Fibroblast of gingiva (primary cell): Measurements from ENCODE around the gene CD209.

Source experiments
- DNase-seq: peaks from one replicate; pipeline ENCODE4 v3.0.0-alpha.2; 2011; ENCODE audit warnings: low read depth

Gene CD209

DNA sequence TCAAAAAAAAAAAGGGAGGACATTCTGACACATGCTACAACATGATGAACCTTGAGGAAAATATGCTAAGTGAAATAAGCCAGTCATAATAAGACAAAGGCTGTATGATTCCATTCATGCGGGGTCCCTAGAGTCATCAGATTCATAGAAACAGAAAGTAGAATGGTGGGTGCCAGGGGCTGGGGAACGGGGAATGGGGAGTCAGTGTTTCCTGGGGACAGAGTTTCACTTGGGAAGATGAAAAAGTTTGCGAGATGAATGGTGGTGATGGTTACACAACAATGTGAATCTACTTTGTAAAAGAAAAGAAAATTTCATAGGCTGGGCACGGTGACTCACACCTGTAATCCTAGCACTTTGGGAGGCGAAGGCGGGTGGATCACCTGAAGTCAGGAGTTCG, 9.3 kb downstream of the CD209 start:
- no peak for DNase-seq

DNA sequence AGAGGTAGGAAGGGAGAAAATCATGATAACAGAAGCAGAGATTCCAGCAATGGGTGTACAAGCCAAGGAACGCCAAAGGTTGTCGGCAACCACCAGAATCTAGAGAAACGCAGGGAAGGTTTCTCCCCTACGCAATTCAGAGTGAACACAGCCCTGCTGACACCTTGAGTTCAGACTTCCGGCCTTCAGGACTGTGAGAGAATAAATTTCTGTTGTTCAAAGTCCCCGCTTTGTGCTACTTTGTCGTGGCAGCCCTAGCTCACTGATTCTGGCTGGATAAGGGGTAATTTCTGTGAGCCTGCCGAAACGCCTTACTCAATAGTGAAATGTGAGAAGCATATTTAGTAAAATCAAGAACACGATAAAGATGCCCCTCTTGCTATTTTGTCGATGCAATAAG, 10.1 kb downstream of the CD209 start:
- DNase-seq, result no peak

DNA sequence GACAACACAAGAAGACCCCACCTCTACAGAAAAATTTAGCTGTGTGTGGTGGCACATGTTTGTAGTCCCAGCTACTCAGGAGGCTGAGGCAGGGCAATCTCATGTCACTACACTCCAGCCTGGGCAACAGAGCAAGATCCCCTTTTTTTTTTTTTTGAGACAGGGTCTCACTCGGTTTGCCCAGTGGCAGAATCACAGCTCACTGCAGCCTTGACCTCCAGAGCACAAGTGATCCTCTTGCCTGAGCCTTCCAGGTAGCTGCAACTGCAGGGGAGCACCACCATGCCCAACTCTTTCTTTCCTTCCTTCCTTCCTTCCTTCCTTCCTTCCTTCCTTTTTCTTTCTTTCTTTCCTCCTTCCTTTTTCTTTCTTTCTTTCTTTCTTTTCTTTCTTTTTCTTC, 11.2 kb downstream of the CD209 start:
- DNase-seq, result no peak

DNA sequence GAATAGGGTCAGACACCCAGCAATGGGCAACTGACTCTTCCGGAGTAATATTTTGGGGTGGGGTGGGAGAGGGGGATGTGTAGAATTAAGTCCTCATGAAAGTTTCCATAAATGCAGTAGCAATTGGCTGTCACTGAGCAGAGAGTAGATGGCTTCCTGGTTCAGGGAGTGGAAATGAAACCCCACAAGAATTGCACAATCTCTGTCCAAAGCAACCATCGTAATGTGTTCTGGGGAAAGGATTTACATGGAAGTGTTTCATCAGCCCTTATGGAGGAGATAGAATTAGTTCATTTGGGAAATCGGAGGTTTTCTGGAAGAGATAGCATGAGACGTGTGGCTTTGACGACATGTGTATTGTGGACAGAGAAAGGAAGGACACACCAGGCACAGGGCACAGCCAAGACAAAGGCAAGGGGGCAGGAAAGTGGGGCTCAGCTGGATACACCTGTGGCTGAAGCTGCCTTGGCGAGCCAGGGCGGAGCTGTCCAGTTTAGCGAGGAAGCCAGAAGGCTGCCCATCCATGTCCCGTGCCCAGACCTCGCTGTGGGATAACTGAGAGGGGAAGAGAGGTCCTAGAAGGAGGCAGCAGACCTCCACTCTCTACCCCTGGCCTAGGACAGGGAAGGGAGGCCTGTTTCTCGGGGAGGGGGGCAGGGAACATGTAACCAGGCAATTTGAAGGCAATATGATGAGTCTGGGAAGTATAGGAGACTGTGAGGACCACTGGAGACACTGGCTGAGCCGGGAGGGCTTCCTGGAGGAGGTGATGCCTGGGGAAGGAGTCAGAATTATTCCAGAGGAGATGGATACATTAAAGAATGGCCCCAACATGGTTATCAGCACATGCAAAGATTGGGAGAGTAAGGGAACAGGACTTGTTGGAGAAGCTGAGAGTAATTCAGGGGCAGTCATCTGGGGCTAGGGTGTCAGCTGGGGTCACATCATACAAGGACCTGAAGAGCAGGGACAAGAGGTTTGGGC, 12.8 kb downstream of the CD209 start:
- peak; percentile 26 for DNase-seq

DNA sequence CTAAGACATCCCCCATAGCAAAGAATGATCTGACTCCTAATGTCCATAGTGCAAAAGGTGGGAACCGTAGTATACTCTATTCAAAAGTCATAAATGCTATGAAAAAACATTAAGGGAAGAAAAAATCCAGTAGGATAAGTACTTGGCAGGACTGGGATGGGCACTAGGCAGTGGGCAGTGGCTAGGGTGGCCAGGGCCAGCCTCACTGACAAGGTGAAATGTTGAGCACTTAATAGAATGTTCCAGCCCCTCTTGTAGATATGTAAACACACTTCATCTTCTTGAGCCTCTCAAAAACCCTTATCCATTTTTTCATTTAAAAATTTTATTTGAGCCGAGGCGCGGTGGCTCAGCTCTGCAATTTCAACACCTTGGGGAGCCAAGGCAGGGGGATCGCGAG, 14.0 kb downstream of the CD209 start:
- no peak for DNase-seq

DNA sequence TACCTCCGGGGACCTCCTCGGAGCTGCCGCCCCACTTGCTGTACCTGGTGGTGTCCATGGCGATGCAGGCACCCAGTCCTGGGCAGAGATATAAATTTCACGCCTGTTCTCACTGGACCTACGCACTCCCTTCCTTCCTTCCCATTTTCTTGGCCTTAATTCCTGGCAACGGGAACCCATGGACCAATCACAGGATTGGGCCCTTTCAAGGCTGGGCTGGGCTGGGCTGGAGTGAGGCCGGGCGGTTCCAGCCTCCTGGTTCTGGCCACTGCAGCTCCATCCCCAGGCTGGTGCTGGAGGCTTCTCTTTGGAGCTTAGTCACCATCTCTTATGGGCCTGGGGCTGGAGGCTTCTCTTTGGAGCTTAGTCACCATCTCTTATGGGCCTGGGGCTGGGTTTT, 15.3 kb downstream of the CD209 start, which contains the start of gene CLEC4G:
Gene CLEC4G, minus strand, starts transcription at position 66 of the 400 bp plus-strand sequence. Its CDS starts 8 bp downstream, at position 58.
- no peak for DNase-seq

DNA sequence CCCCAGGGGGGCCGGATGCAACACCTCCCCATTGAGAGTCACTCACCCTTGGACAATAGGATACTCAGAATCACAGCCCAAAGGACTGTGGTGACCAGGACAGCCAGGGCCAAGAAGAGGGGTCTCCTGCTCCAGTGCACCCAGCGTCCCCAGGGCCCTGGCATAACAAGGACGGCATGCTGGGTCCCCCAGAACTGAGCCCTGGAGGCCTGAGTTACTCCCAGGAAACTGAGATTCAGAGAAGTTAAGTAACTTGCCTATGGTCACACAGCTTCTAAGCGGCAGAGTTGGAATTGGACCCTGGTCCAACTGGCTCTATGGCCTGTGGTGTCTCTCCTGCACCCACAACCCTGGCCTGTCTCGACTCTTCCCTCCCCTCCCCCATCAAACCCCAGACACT, 15.7 kb downstream of the CD209 start:
- no peak for DNase-seq

DNA sequence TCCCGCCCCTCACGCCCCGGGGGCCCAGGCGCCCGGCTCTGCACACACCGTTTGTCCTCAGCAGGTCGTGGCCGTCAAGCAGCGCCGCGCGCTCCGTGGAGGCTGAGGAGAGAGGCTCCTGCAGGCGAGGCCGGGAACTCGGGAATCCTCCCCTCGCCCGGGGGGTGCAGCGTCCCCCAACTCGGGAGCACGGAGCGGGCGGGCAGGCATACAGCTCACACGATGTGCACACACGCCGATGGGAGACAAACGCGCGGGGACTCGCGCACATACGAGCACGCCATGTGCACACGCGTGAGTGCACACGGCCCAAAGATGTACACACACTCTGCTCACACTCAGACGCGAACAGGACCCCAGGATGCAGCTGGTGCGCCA, 16.1 kb downstream of the CD209 start:
- DNase-seq, result no peak

DNA sequence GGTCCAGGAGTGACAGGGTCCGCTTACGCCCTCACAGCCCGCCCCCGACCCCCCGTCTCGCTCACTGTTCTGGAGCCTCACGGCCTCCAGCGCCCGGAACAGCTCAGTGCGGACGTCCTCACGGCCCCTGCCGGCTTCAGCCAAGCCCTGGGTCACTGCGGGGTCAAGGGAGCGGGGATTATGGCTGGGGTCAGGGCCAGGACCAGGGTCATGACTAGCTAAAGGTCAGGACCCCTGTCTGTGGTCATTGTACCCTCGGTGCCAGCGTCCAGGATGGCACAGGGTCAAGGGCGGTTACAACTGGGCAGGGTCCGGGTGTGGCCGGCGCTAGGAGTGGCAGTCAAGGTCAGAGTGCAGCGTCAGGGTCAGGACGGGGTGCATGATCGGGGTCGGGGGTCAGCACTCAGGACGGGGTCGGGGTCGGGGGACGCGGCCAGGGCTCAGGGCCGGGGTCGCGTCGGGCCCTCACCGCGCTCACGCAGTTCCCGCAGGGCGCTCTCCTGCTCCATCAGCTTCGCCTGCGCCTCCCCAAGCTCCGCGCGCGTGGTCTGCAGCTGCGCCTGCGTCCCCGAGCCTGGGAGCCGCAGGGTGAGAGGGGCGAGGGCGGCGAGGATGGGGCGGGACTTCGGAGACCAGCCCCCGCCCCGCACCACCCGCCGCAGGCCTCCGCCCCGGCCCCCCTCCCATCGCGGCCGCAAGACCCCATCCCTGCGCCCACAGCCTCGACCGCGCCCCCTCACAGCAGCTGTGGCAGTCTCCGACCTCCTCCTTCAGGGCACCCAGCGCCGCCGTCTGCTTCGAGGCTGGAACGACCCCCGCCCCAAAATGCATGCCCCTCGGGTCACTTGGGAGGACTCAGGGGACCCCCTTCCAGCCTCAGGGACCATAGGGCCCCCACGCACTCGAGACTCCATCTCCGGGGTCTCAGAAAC, 16.8 kb downstream of the CD209 start:
- no peak for DNase-seq

DNA sequence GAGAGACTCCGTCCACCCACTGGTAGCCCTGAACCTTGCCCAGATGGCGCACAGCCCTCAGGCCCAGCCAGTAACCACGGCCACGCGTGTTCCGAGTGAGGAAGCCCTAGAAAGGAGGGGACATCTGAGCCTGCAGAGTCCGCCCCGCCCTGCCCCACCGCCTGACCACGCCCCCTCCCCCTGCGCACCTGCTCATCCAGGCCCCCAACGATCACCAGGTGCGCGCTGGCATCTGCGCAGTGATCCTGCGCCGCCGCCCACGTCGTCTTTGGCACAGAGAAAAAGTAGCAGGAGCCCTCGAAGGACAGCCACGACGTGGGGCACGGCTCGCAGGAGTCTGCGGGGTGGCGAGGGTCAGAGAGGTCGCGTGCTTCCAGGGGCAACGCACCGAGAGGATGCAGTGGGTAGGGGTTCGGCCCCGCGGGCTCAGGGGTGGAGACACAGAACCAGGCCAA, 17.5 kb downstream of the CD209 start:
- DNase-seq, result no peak

DNA sequence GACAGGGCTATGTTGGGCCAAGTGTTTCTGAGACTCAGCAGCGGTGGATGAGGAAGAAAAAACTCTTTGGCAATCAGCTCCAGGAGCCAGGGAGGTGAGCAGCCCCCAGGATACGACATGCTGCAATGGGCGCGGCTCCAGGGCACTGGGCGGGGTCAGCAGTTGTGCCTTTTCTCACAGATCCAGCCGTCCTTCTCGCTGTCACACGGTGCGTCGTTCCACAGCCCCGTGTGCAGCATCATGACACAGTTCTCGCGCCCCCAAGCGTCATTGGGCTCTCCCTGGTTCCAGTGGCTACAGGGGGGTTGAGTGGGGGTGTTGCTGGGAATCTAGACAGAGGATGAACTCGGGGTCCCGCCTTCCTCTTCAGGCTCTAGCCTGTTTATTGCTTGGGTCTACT, 18.1 kb downstream of the CD209 start:
- no peak for DNase-seq

DNA sequence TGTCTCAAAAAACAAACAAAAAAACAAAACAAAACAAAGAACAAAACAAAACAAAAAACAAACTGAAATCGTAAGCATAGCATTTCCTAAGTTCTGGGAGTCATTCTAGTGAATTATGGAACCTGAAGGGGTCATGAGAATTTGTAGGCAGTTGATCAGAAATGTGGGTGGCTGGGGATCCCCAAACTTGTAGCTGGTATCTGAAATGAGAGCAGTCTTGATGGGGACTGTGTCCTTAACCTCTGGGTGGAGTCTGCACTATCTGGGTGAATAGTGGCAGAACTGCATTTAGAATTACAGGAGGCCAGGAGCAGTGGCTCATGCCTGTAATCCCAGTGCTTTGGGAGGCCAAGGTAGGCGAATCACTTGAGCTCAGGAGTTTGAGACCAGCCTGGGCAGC, 21.5 kb downstream of the CD209 start:
- DNase-seq, result no peak

DNA sequence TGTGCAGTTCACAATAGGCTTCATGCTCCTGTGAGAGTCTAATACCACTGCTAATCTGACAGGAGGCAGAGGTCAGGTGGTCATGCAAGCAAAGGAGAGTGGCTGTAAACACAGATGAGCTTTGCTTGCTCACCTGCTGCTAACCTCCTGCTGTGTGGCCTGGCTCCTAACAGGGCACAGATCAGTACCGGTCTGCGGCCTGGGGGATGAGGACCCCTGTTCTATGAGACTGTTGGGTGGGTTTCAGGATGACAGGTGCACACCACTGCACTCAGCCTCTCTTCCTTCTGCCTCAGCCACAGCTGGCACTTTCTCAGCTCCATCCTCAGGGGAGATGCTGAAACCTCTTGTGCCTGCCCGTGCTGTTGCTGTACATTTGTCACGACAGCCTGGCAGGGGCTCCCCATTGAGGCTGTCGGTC, 25.1 kb downstream of the CD209 start:
- no peak for DNase-seq

DNA sequence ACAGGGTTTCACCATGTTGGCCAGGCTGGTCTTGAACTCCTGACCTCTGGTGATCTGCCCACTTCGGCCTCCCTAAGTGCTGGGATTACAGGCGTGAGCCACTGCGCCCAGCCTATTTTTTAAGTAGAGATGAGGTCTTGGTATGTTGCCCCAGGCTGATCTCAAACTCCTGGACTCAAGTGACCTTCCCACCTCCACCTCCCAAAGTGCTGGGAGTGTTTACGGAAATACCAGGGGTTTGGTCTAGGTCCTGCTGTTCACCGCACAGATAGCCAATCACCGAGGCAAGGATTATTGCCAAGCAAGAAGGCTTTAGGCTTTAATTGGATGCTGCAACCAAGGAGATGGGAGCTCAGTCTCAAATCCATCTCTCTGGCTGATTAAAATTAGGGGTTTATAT, 27.0 kb downstream of the CD209 start:
- DNase-seq, result no peak

DNA sequence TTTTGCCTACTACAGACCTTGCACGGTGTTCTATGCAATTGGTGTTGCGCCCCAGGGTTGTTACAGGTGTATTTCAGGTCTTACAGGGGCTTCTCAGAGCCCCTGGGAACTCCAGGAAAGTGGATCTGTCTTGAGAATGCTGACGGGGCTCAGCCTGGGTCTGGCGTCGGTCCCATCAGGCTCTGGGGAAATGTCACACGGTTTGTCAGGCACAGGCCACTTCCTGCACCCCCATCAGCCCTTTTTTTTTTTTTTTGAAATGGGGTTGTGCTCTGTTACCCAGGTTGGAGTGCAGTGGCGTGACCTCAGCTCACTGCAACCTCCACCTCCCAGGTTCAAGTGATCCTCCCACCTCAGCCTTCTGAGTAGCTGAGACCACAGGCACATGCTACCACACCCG, 28.7 kb downstream of the CD209 start:
- DNase-seq, result no peak

DNA sequence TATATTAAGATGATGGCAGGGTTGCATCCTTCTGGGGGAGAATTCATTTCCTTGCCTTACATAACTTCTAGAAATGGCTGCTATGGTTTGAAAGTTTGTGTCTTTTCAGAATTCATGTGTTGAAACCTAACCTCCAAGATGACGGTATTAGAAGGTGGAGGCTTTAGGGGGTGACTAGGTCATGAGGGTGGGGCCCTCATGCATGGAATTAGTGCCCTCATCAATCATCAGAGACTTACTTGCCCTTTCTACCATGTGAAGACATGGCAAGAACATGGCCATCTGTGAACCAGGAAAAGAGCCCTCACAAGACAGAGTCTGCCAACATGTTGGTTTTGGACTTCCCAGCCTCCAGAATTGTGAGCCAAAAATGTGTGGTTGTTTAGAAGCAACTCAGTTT, 30.6 kb downstream of the CD209 start:
- no peak for DNase-seq

DNA sequence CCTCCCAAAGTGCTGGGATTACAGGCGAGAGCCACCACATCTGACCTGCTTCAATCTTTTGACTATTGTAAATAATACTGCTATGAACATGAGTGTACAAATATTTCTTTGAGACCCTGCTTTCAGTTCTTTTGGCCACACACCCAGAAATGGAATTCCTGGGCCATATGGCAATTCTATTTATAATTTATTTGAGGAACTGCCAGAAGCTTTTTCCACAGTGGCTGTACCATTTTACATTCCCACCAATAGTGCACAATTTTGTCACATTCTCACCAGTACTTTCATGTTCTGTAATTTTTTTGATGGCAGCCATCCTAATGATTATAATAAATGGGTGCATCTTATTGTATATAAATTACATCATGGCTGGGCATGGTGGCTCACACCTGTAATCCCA, 31.7 kb downstream of the CD209 start:
- DNase-seq, result no peak

DNA sequence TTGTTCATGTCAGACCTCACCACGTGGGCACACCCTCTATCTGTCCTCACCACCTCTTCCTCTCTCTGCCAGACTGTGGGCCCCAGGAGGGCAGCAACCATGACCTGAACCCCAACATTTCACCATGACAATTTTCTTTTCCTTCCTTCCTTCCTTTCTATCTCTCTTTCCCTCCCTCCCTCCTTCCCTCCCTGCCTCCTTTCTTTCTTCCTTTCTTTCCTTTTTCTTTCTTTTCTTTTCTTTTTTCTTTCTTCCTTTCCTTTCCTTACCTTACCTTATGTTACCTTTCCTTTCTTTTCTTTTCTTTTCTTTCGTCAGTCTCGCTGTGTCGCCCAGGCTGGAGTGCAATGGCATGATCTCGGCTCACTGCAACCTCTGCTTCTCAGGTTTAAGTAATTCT, 36.7 kb downstream of the CD209 start:
- DNase-seq, result no peak

DNA sequence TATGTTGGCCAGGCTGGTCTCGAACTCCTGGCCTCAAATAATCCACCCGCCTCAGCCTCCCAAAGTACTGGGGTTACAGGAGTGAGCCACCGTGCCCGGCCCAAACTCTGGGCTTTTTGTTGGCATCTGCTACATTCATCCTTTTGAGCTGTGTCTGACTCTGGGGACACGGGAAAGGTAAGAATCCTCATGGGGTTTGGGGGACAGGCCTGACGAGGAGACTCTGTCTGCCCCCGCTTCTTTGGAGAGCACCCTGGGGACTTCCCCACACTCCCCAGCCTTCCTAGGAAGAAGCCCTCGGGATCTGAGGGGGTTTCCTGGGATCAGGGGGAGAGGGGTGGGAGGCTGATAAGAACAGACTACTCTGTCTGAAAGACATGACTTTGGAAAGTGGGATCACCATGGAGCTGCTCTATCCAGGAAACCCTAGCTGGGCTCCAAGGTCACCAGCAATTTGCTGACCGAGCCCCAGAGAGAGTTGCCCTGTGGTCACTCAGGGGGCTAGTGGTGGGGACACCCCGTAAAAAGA, 37.3 kb downstream of the CD209 start:
- no peak for DNase-seq

DNA sequence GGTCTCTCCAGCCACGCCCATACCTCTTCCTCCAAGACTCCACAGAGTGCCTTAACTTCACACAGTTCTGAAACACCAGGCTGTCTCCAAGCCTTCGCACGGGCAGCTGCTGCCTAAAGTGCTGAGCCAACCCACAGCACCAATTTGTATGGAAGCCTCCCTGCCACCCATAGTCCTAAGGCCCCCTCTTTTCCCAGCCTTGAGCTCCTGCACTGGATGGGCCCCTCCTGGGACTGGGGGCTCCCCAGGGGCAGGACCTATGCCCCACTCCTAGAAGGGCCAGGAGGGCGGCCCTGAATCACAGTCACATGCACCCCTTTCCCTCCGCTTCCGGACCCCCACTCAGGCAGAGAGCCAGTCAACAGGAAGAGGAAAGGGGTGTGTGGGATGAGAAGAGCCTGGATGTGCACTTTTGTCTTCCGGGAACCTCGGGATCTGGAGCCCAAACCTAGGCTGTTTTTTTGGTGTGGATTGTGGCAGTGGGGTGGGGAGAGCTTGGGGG, 40.3 kb downstream of the CD209 start:
- no peak for DNase-seq

DNA sequence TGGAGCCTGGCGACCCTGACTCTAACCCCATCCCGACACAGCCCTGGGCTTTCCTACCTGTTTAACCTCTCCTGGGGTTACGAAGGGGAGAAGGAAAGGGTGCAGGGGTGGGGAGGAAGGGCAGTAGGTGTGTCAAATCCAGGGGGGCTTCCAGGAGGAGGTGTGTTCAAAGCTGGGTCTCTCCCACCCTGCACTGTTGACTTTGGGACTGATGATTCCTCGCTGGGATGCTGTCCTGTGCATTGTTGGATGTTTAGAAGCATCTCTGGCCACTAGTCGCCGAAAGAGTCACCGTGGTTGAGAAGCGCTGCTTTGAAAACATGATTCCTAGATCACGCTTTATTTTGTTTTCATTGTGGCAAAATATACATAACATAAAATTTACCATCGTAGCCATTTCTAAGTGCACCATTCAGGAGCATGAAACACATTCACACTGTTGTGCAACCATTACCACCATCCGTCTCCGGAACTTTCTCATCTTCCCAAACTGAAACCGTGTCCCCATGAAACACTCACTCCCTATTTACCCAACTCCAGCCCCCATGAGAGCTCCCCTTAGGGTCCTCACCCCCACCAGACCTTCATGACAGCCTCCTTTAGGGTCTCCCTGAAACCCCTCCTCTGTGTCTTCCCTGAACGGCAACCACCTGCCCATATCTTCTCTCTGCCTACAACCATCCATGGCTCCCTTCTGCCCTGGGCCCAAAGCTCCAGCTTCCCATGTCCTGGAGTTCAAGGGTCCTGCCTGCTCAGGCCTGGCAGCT, 41.0 kb downstream of the CD209 start:
- DNase-seq, result no peak
